IMR-90 (cell line): ENCODE measurements around the gene OR51T1. TPM values are rescaled to one million over a fixed set of nuclear protein-coding genes. Genes with fewer than 3 reads are reported as not detected.

Source experiments
- ATAC-seq: fragments of 200-7000 bp; cut with Tn5 transposase; 2 replicates; pipeline ENCODE4 v1.9.1; 2020; ENCODE audit warnings: low read depth, mild to moderate bottlenecking, moderate library complexity
- BruUV-seq: library from RNA; stranded (reverse); fragments of 400-500 nt; replicated peaks from 2 replicates; lab custom pipeline; 2021; lab: Mats Ljungman, UMichigan
- CTCF ChIA-PET: fragments of 300-600 bp; formaldehyde crosslinking; extraction: SDS; loops from one replicate; lab custom pipeline; 2021; ENCODE audit warnings: antibody characterized with exemption; lab: Yijun Ruan, JAX
- POLR2A ChIA-PET: fragments of 300-600 bp; sonication (Branson Sonifier 250); formaldehyde crosslinking; loops from one replicate; lab custom pipeline; 2022; ENCODE audit warnings: antibody characterized with exemption; ENCODE audit not compliant: unreplicated experiment; lab: Charles Lee
- DNase-seq: peaks from one replicate; pipeline ENCODE4 v3.0.0; 2013
- H2AFZ ChIP-seq: replicated peaks from 2 replicates; pipeline ENCODE3; 2013; ENCODE audit warnings: low read length, mild to moderate bottlenecking; ENCODE audit not compliant: poor library complexity
- H2AK5ac ChIP-seq: 2 replicates; pipeline ENCODE4 v1.6.1; 2013; ENCODE audit warnings: low read depth, low read length, inconsistent platforms
- H2AK9ac ChIP-seq: replicated peaks from 2 replicates; pipeline ENCODE3; 2013; ENCODE audit warnings: mild to moderate bottlenecking, low read depth, low read length, moderate library complexity; ENCODE audit not compliant: poor library complexity
- H2BK120ac ChIP-seq: 2 replicates; pipeline ENCODE4 v1.6.1; 2013; ENCODE audit warnings: low read depth, low read length, inconsistent platforms
- H2BK15ac ChIP-seq: 3 replicates; pipeline ENCODE4 v1.6.1; 2013; ENCODE audit warnings: low read depth, low read length, inconsistent platforms
- H2BK20ac ChIP-seq: 2 replicates; pipeline ENCODE4 v1.6.1; 2013; ENCODE audit warnings: low read depth, mild to moderate bottlenecking, inconsistent platforms, low read length, moderate library complexity
- H2BK5ac ChIP-seq: 2 replicates; pipeline ENCODE4 v1.6.1; 2013; ENCODE audit warnings: mild to moderate bottlenecking, low read depth, low read length, inconsistent platforms; ENCODE audit not compliant: poor library complexity, severe bottlenecking
- H3K14ac ChIP-seq: replicated peaks from 2 replicates; pipeline ENCODE4 v1.6.1; 2013; ENCODE audit warnings: low read depth, low read length, inconsistent platforms
- H3K18ac ChIP-seq: 2 replicates; pipeline ENCODE4 v1.6.1; 2013; ENCODE audit warnings: low read depth, low read length, control low read depth
- H3K23ac ChIP-seq: 2 replicates; pipeline ENCODE4 v1.6.1; 2013; ENCODE audit warnings: low read depth, low read length, inconsistent platforms
- H3K27ac ChIP-seq: 2 replicates; pipeline ENCODE4 v1.5.1; 2013; ENCODE audit warnings: mild to moderate bottlenecking, control low read depth, low read length; ENCODE audit not compliant: insufficient read depth
- H3K27me3 ChIP-seq: 2 replicates; pipeline ENCODE4 v1.6.1; 2013; ENCODE audit warnings: low read length; ENCODE audit not compliant: control insufficient read depth, insufficient read depth
- H3K36me3 ChIP-seq: 2 replicates; pipeline ENCODE4 v1.6.1; 2013; ENCODE audit warnings: low read length, mixed read lengths; ENCODE audit not compliant: control insufficient read depth, insufficient read depth
- H3K4ac ChIP-seq: 2 replicates; pipeline ENCODE4 v1.6.1; 2013; ENCODE audit warnings: low read depth, low read length, inconsistent platforms
- H3K4me1 ChIP-seq: 2 replicates; pipeline ENCODE4 v1.6.1; 2013; ENCODE audit warnings: low read length, mixed read lengths; ENCODE audit not compliant: control insufficient read depth, insufficient read depth
- H3K4me2 ChIP-seq: 2 replicates; pipeline ENCODE4 v1.6.1; 2013; ENCODE audit warnings: low read depth, mild to moderate bottlenecking, control low read depth, low read length, moderate library complexity
- H3K4me3 ChIP-seq: 2 replicates; pipeline ENCODE4 v1.5.1; 2013; ENCODE audit warnings: low read depth, mild to moderate bottlenecking, control low read depth, low read length, moderate library complexity; ENCODE audit not compliant: insufficient read depth
- H3K56ac ChIP-seq: 2 replicates; pipeline ENCODE4 v1.6.1; 2013; ENCODE audit warnings: low read length, inconsistent platforms; ENCODE audit not compliant: insufficient read depth; ENCODE audit errors: extremely low read depth
- H3K79me1 ChIP-seq, 2 experiments: 2 replicates each; pipeline ENCODE4 v1.6.1; 2013; ENCODE audit warnings: low read length in 2 of 2, inconsistent platforms in 1 of 2, low read depth in 1 of 2
- H3K9ac ChIP-seq: 2 replicates; pipeline ENCODE4 v1.6.1; 2013; ENCODE audit warnings: low read depth, low read length, control low read depth
- H3K9me1 ChIP-seq: 2 replicates; pipeline ENCODE4 v1.6.1; 2013; ENCODE audit warnings: low read length, inconsistent platforms; ENCODE audit not compliant: insufficient read depth
- H3K9me3 ChIP-seq: 2 replicates; pipeline ENCODE4 v1.6.1; 2013; ENCODE audit warnings: low read length; ENCODE audit not compliant: control insufficient read depth, insufficient read depth
- H4K20me1 ChIP-seq: 2 replicates; pipeline ENCODE4 v1.6.1; 2013; ENCODE audit warnings: low read length, inconsistent platforms; ENCODE audit not compliant: insufficient read depth
- H4K5ac ChIP-seq: 2 replicates; pipeline ENCODE4 v1.6.1; 2013; ENCODE audit warnings: mild to moderate bottlenecking, low read depth, low read length, control low read depth
- H4K8ac ChIP-seq, 2 experiments: 2 replicates each; pipeline ENCODE4 v1.6.1; 2013; ENCODE audit warnings: low read depth in 2 of 2, low read length in 2 of 2, control low read depth in 1 of 2, inconsistent platforms in 1 of 2
- H4K91ac ChIP-seq: 2 replicates; pipeline ENCODE4 v1.6.1; 2013; ENCODE audit warnings: low read depth, low read length, inconsistent platforms; ENCODE audit not compliant: insufficient read depth
- BHLHE40 ChIP-seq: fragments of 150-350 bp; IDR thresholded peaks from 2 replicates; pipeline ENCODE4 v1.6.1; 2016; ENCODE audit warnings: mild to moderate bottlenecking, low read depth, low read length
- CEBPB ChIP-seq: IDR thresholded peaks from 2 replicates; pipeline ENCODE4 v1.6.1; 2012; ENCODE audit warnings: low read depth, low read length, improper control_type of control experiment
- CHD1 ChIP-seq: IDR thresholded peaks from 2 replicates; pipeline ENCODE4 v1.6.1; 2012; ENCODE audit warnings: low read depth, low read length, improper control_type of control experiment
- FOS ChIP-seq: fragments of 150-350 bp; IDR thresholded peaks from 2 replicates; pipeline ENCODE4 v1.6.1; 2016; ENCODE audit warnings: low read depth, low read length
- MAFK ChIP-seq: IDR thresholded peaks from 2 replicates; pipeline ENCODE4 v1.6.1; 2012; ENCODE audit warnings: low read depth, low read length, improper control_type of control experiment
- MXI1 ChIP-seq: IDR thresholded peaks from 2 replicates; pipeline ENCODE4 v1.6.1; 2012; ENCODE audit warnings: low read depth, mild to moderate bottlenecking, low read length, moderate library complexity, borderline replicate concordance
- NFE2L2 ChIP-seq: fragments of 150-350 bp; IDR thresholded peaks from 2 replicates; pipeline ENCODE4 v1.6.1; 2016; ENCODE audit warnings: low read depth, mild to moderate bottlenecking, low read length
- POLR2A ChIP-seq: IDR thresholded peaks from 2 replicates; pipeline ENCODE4 v1.6.1; 2012; ENCODE audit warnings: mild to moderate bottlenecking, low read depth, low read length
- RAD21 ChIP-seq: IDR thresholded peaks from 2 replicates; pipeline ENCODE4 v1.6.1; 2012; ENCODE audit warnings: low read length, improper control_type of control experiment
- RCOR1 ChIP-seq: IDR thresholded peaks from 2 replicates; pipeline ENCODE4 v1.6.1; 2012; ENCODE audit warnings: mild to moderate bottlenecking, low read length, improper control_type of control experiment; ENCODE audit not compliant: insufficient replicate concordance
- RFX5 ChIP-seq: IDR thresholded peaks from 2 replicates; pipeline ENCODE4 v1.8.0; 2012; ENCODE audit warnings: low read depth, mild to moderate bottlenecking, low read length, moderate library complexity
- SMC3 ChIP-seq: fragments of 150-350 bp; IDR thresholded peaks from 2 replicates; pipeline ENCODE4 v1.6.1; 2016; ENCODE audit warnings: low read depth, mild to moderate bottlenecking, antibody characterized with exemption, low read length, moderate library complexity
- WGBS, 2 experiments: methylation state at CpG; one replicate each; pipeline versions ENCODE4 v1.1.5 to v1.1.7; 2013; ENCODE audit warnings: missing lambda C conversion rate in 2 of 2; ENCODE audit not compliant: insufficient read length in 1 of 2; ENCODE audit errors: extremely low coverage in 2 of 2; 5-methylcytosine and 5-hydroxymethylcytosine counted together
- dilution Hi-C: fragments of 300-500 bp; cut with HindIII; formaldehyde crosslinking; loops from one replicate; pipeline ENCODE4 v1.14.3; 2018; ENCODE audit warnings: low sequenced_read_pairs; ENCODE audit not compliant: unreplicated experiment
- in situ Hi-C: fragments of 300-500 bp; cut with MboI; formaldehyde crosslinking; loops from 3 replicates; pipeline ENCODE4 v1.14.3; 2019; ENCODE audit warnings: low sequenced_read_pairs, inconsistent platforms, mixed read lengths
- intact Hi-C: fragments of 100-400 bp; cut with micrococcal nuclease; formaldehyde crosslinking; loops from 2 replicates; pipeline ENCODE4 v1.10.0; 2022
- polyA plus RNA-seq, 3 experiments: library from polyadenylated mRNA; depleted of rRNA; stranded (reverse); fragments of >200 nt; gene quantifications; 2 replicates each; pipeline ENCODE4 v1.2.3, GENCODE V29; 2012; ENCODE audit warnings: low replicate concordance in 1 of 3
- total RNA-seq: library from RNA; depleted of rRNA; stranded (reverse); fragments of >200 nt; gene quantifications from 2 replicates; pipeline ENCODE4 v1.2.3, GENCODE V29; 2012
- TF ChIP-seq, protein P1 (sequence below): fragments of 150-350 bp; IDR thresholded peaks from 2 replicates; pipeline ENCODE4 v1.6.1; 2017; ENCODE audit warnings: mild to moderate bottlenecking, antibody characterized with exemption, low read length, low read depth
- TF ChIP-seq, protein P2 (sequence below): conservative IDR thresholded peaks from 2 replicates; pipeline ENCODE4 v1.5.1; 2012; ENCODE audit warnings: mild to moderate bottlenecking, low read depth, low read length, improper control_type of control experiment
- TF ChIP-seq, protein P3 (sequence below): fragments of 150-350 bp; IDR thresholded peaks from 2 replicates; pipeline ENCODE4 v1.6.1; 2016; ENCODE audit warnings: low read depth, mild to moderate bottlenecking, low read length, moderate library complexity, borderline replicate concordance

The OR51T1 gene
- total and polyA plus RNA-seq, 2 of the 4 experiments (the other 2 are of a cell fraction), result not detected

DNA sequence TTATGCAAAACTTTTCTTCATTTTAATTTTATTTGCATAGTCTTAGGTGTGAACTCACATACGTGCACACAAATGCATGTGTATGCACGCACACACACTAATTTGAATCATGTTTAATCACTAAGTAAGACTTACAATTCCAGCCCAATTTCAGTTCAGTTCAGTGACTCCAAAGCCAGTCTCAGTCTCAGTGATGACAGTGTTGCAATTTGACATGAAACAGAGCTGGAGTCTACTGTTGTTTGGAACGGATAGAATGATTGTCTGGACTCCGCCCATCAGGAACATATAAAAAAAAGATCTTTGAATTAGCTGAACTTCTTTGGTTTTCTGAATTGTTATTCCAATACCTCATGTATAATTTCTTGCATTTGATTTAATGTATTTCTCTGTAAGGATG lies 17.8 kb upstream of the OR51T1 start:
- H2AK9ac ChIP-seq, result no peak overlapping the region
- no peaks in the 10 kb centered on the region for H3K79me1 ChIP-seq
- no peak overlapping the region for H2BK15ac ChIP-seq
- no peaks in the 10 kb centered on the region for H3K9me1 ChIP-seq
- H3K9me3 ChIP-seq, result peaks cover 3% of the 10 kb centered on the region
- H3K4ac ChIP-seq, result no peak overlapping the region
- no peak overlapping the region for H3K23ac ChIP-seq
- in situ Hi-C loops, result no loop called here
- no peak overlapping the region for H3K56ac ChIP-seq
- H4K20me1 ChIP-seq, result no peaks in the 10 kb centered on the region
- no peak overlapping the region for H2BK20ac ChIP-seq
- no peak overlapping the region for H3K4me3 ChIP-seq
- ChIA-PET CTCF (no interaction called here), POLR2A (no interaction called here)
- 70% methylated on average over 2 of the region's 4 CpGs; no CpG with 5 or more reads in 1 of the 2 experiments for WGBS, 2 experiments
- H4K91ac ChIP-seq, result no peak overlapping the region
- no peak overlapping the region for H3K9ac ChIP-seq
- ATAC-seq, result no peak
- H3K18ac ChIP-seq, result no peak overlapping the region
- no peak overlapping the region for H4K8ac ChIP-seq
- no peak overlapping the region for H2BK120ac ChIP-seq
- no peaks in the 10 kb centered on the region for H3K36me3 ChIP-seq
- no peak overlapping the region for H2AFZ ChIP-seq
- intact Hi-C loops, result no loop called here
- H3K4me1 ChIP-seq, result no peaks in the 10 kb centered on the region
- DNase-seq, result no peak
- no peaks in the 10 kb centered on the region for H3K27me3 ChIP-seq
- no peak overlapping the region for H3K4me2 ChIP-seq
- no peak overlapping the region for H3K27ac ChIP-seq
- no peak overlapping the region for H2BK5ac ChIP-seq
- no peak overlapping the region for H4K5ac ChIP-seq
- dilution Hi-C loops, result no loop called here
- H3K14ac ChIP-seq, result no peak overlapping the region
- BruUV-seq, result no TSS peak
- TF ChIP-seq RAD21 (no peak), NFE2L2 (no peak), FOS (no peak), BHLHE40 (no peak), MXI1 (no peak), RCOR1 (no peak), CHD1 (no peak), CEBPB (no peak), SMC3 (no peak), MAFK (no peak), RFX5 (no peak), POLR2A (no peak)
- TF ChIP-seq, protein P1, sequence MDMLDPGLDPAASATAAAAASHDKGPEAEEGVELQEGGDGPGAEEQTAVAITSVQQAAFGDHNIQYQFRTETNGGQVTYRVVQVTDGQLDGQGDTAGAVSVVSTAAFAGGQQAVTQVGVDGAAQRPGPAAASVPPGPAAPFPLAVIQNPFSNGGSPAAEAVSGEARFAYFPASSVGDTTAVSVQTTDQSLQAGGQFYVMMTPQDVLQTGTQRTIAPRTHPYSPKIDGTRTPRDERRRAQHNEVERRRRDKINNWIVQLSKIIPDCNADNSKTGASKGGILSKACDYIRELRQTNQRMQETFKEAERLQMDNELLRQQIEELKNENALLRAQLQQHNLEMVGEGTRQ, result no peak
- TF ChIP-seq, protein P2, sequence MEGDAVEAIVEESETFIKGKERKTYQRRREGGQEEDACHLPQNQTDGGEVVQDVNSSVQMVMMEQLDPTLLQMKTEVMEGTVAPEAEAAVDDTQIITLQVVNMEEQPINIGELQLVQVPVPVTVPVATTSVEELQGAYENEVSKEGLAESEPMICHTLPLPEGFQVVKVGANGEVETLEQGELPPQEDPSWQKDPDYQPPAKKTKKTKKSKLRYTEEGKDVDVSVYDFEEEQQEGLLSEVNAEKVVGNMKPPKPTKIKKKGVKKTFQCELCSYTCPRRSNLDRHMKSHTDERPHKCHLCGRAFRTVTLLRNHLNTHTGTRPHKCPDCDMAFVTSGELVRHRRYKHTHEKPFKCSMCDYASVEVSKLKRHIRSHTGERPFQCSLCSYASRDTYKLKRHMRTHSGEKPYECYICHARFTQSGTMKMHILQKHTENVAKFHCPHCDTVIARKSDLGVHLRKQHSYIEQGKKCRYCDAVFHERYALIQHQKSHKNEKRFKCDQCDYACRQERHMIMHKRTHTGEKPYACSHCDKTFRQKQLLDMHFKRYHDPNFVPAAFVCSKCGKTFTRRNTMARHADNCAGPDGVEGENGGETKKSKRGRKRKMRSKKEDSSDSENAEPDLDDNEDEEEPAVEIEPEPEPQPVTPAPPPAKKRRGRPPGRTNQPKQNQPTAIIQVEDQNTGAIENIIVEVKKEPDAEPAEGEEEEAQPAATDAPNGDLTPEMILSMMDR, result no peak
- TF ChIP-seq, protein P3, sequence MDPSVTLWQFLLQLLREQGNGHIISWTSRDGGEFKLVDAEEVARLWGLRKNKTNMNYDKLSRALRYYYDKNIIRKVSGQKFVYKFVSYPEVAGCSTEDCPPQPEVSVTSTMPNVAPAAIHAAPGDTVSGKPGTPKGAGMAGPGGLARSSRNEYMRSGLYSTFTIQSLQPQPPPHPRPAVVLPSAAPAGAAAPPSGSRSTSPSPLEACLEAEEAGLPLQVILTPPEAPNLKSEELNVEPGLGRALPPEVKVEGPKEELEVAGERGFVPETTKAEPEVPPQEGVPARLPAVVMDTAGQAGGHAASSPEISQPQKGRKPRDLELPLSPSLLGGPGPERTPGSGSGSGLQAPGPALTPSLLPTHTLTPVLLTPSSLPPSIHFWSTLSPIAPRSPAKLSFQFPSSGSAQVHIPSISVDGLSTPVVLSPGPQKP, result no peak
- no peak overlapping the region for H2AK5ac ChIP-seq
